Colonic mucosa (tissue), 4 donors: Measurements from ENCODE around the gene ARFGEF2. TPM values are rescaled to one million over a fixed set of nuclear protein-coding genes. Genes with fewer than 3 reads are reported as not detected.

Experiments used
- DNase-seq: peaks from one replicate; pipeline ENCODE4 v3.0.0-alpha.2; 2020
- H3K27ac ChIP-seq: fragments of 200-600 bp; one replicate; pipeline ENCODE4 v1.8.0; 2021
- H3K27me3 ChIP-seq: fragments of 200-600 bp; one replicate; pipeline ENCODE4 v1.8.0; 2021
- H3K36me3 ChIP-seq: fragments of 200-600 bp; one replicate; pipeline ENCODE4 v1.8.0; 2021
- H3K4me1 ChIP-seq: fragments of 200-600 bp; one replicate; pipeline ENCODE4 v1.8.0; 2021; ENCODE audit warnings: mild to moderate bottlenecking
- H3K4me3 ChIP-seq: fragments of 200-600 bp; one replicate; pipeline ENCODE4 v1.8.0; 2021
- H3K9ac ChIP-seq, 2 donors: one replicate each; pipeline ENCODE4 v1.7.0; 2013; ENCODE audit warnings: control low read depth in 2 of 2, low read depth in 2 of 2, low read length in 2 of 2
- H3K9me3 ChIP-seq: fragments of 200-600 bp; one replicate; pipeline ENCODE4 v1.8.0; 2021
- CTCF ChIP-seq: fragments of 200-600 bp; IDR thresholded peaks from one replicate; pipeline ENCODE4 v1.8.0; 2022; ENCODE audit warnings: antibody characterized with exemption, mild to moderate bottlenecking
- intact Hi-C: fragments of 100-400 bp; cut with DNase I; formaldehyde crosslinking; loops from one replicate; pipeline ENCODE4 v1.14.1; 2022
- total RNA-seq, 2 donors: library from RNA; stranded (reverse); fragmentation: NEBNext Ultra II Directional in 1 of 2; extraction: Animal tissue kit (Norgen Biotek cat#: 25700) in 1 of 2; gene quantifications; one replicate each; pipeline ENCODE4 v1.2.1, GENCODE V29; 2021
- donor health status: healthy.
- donor health status: DM: no; HTN: no; CAD: no.
- donor health status: DM: no; HTN: no; CAD: no.

Gene ARFGEF2
- total RNA-seq, 2 donors from 2014 or later: 46.9 to 74.1 TPM

- intact Hi-C loops: no loop called here
- H3K9me3 ChIP-seq: no peaks in the 10 kb centered on the region
- no peak overlapping the region for H3K27ac ChIP-seq
- H3K36me3 ChIP-seq: no peaks in the 10 kb centered on the region
- DNase-seq: no peak
- H3K27me3 ChIP-seq: no peaks in the 10 kb centered on the region
- peak overlapping the region in 1 of 2 donors; percentile 12 for H3K9ac ChIP-seq
- TF ChIP-seq CTCF: no peak
- H3K4me3 ChIP-seq: no peak overlapping the region
- H3K4me1 ChIP-seq: peaks cover 19% of the 10 kb centered on the region
Measured at GRCh38 chr20:48930035-48930434, 8.5 kb downstream of the ARFGEF2 start.

- Histone ChIP-seq H3K9ac (no peak overlapping the region), H3K36me3 (no peaks in the 10 kb centered on the region), H3K4me1 (peaks cover 19% of the 10 kb centered on the region), H3K27ac (peak overlapping the region; percentile 82), H3K4me3 (no peak overlapping the region), H3K9me3 (no peaks in the 10 kb centered on the region), H3K27me3 (no peaks in the 10 kb centered on the region)
- no peak for TF ChIP-seq CTCF
- intact Hi-C loops: no loop called here
- DNase-seq: no peak
Measured at GRCh38 chr20:48930878-48931277, 9.4 kb downstream of the ARFGEF2 start.

GRCh38 chr20:48931527-48932374 lies 10.2 kb downstream of the ARFGEF2 start:
- Histone ChIP-seq H3K4me1 (peaks cover 19% of the 10 kb centered on the region), H3K4me3 (no peak overlapping the region), H3K36me3 (no peaks in the 10 kb centered on the region), H3K27ac (peak overlapping the region; percentile 82), H3K9me3 (no peaks in the 10 kb centered on the region), H3K27me3 (no peaks in the 10 kb centered on the region), H3K9ac (peak overlapping the region in 1 of 2 donors; percentile 80)
- DNase-seq: no peak
- no peak for TF ChIP-seq CTCF
- intact Hi-C loops: no loop called here

GRCh38 chr20:48932375-48932941 lies 10.9 kb downstream of the ARFGEF2 start:
- intact Hi-C loops: no loop called here

More at GRCh38 chr20:48932375-48932941, 10.9 kb downstream of the ARFGEF2 start:
- Histone ChIP-seq H3K27ac (peak overlapping the region; percentile 82), H3K4me3 (no peak overlapping the region), H3K4me1 (peaks cover 19% of the 10 kb centered on the region), H3K9ac (peak overlapping the region in 1 of 2 donors; percentile 80), H3K27me3 (no peaks in the 10 kb centered on the region), H3K36me3 (no peaks in the 10 kb centered on the region), H3K9me3 (no peaks in the 10 kb centered on the region)
- DNase-seq: no peak
- TF ChIP-seq CTCF: no peak
